ENCODE measurements around the gene LRRC15. TPM values are rescaled to one million over a fixed set of nuclear protein-coding genes. Genes with fewer than 3 reads are reported as not detected.

LRRC15 gene
- total RNA-seq, 1 donor: 10.0 TPM

GRCh38 chr3:194395778-194396538 lies 26.4 kb upstream of the LRRC15 start:
- no peak for TF ChIP-seq CTCF (IDR thresholded peaks at IDR 0.05; ENCODE audit: insufficient read depth, low read length)
- H3K4me3 ChIP-seq (ENCODE audit: low read depth, low read length): no peak overlapping the region
- DNase-seq (ENCODE audit: low read depth): no peak

GRCh38 chr3:194395212-194395611 lies 25.7 kb upstream of the LRRC15 start:
- DNase-seq (ENCODE audit: low read depth): no peak
- no peak for TF ChIP-seq CTCF (IDR thresholded peaks at IDR 0.05; ENCODE audit: insufficient read depth, low read length)
- H3K4me3 ChIP-seq (ENCODE audit: low read depth, low read length): no peak overlapping the region

DNA sequence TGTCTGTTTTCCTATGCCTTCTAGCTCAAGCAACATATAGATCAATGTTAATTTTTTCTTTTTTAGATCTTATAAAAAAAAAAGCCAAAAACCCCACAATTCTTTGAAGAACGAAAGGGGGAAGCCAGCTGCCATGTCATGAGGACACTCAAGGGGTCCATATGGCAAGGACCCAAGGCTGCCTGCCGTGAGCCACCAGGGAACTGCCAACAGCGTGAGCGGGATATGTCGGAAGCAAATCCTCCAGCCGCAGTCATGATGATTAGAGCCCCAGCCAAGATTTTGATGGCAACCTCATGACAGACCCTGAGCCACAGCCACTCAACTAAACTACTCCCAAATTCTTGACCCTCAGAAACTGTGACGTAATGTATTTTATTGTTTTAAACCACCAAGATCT lies 23.0 kb upstream of the LRRC15 start:
- no peak for DNase-seq (ENCODE audit: low read depth)
- no peak for TF ChIP-seq CTCF (IDR thresholded peaks at IDR 0.05; ENCODE audit: insufficient read depth, low read length)
- no peak overlapping the region for H3K4me3 ChIP-seq (ENCODE audit: low read depth, low read length)

GRCh38 chr3:194390835-194391234 lies 21.3 kb upstream of the LRRC15 start:
- no peak for DNase-seq (ENCODE audit: low read depth)
- no peak overlapping the region for H3K4me3 ChIP-seq (ENCODE audit: low read depth, low read length)
- TF ChIP-seq CTCF (IDR thresholded peaks at IDR 0.05; ENCODE audit: insufficient read depth, low read length): no peak

DNA sequence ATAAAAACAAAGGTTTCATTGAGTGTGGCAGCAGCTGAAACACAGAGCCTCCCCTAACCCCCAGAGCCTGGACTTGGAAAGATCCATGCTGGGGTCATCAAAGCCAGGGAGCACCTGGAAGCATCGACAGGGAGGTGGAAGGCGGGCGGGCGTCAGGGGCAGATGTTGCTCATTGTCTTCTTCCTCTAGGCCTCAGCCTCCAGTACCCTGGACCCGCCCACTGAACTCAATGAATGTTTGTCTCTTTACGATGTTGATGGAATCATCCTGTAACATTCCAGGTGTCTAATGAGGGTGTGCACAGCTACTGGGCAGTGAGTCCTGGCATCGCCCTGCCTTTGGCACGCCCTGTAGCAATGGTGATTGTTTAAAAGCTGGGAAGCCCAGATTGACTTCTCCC lies 19.7 kb upstream of the LRRC15 start:
- no peak overlapping the region for H3K4me3 ChIP-seq (ENCODE audit: low read depth, low read length)
- no peak for TF ChIP-seq CTCF (IDR thresholded peaks at IDR 0.05; ENCODE audit: insufficient read depth, low read length)
- DNase-seq (ENCODE audit: low read depth): no peak

DNA sequence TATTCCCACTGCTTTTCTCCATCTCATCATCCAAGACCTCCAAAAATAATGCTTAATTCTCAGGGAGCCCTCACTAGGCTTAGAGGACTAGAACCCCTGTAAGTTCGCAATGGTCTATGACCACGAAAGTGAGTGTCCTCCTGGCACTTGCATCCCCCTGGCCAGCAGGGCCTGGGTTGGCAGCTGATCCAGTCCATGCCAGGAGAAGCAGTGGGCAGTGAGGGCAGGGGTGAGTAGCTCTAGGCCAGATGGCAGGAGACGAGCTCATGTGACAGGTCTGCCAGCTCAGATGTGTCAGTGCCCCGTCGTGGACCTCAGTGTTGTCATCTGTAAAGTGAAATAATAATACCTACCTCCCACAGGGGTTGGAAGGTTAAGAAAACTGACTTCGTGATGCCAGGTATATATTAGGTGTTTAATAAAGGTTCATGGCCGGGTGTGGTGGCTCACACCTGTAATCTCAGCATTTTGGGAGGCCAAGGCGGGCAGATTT lies 18.4 kb upstream of the LRRC15 start:
- no peak for DNase-seq (ENCODE audit: low read depth)
- no peak overlapping the region for H3K4me3 ChIP-seq (ENCODE audit: low read depth, low read length)
- TF ChIP-seq CTCF (IDR thresholded peaks at IDR 0.05; ENCODE audit: insufficient read depth, low read length): no peak

- no peak for DNase-seq (ENCODE audit: low read depth)
- no peak overlapping the region for H3K4me3 ChIP-seq (ENCODE audit: low read depth, low read length)
- no peak for TF ChIP-seq CTCF (IDR thresholded peaks at IDR 0.05; ENCODE audit: insufficient read depth, low read length)
Observed at GRCh38 chr3:194387276-194387675, 17.7 kb upstream of the LRRC15 start.

All from fibroblast of the aortic adventitia (primary cell).